ENCODE measurements around the gene LRP8. TPM values are rescaled to one million over a fixed set of nuclear protein-coding genes. Genes with fewer than 3 reads are reported as not detected.

Gene LRP8
- polyA plus RNA-seq, 2 of the 4 experiments (the other 2 are of a cell fraction) = 32.6 to 46.1 TPM

GRCh38 chr1:53288790-53289429 lies 39.0 kb downstream of the LRP8 start:
- Histone ChIP-seq H3K4me3 (no peak overlapping the region), H3K27ac (no peak overlapping the region), H3K4me2 (no peak overlapping the region), H3K4me1 (peaks cover 9% of the 10 kb centered on the region), H3K9me3 (no peaks in the 10 kb centered on the region)
- 85% methylated on average over 7 of the region's 7 CpGs for WGBS (ENCODE audit: missing lambda C conversion rate)
- TF ChIP-seq ESRRA (IDR thresholded peaks at IDR 0.05; ENCODE audit: borderline replicate concordance, low read length) = no peak
- TF ChIP-seq TP53 (CRISPR knock-in tag; IDR thresholded peaks at IDR 0.05) = no peak
- no peak for TF ChIP-seq CHD2 (IDR thresholded peaks at IDR 0.05; ENCODE audit: low read length, partially characterized antibody)
- TF ChIP-seq CBX8 (IDR thresholded peaks at IDR 0.05) = no peak
- no peak for TF ChIP-seq GATA3 (IDR thresholded peaks at IDR 0.05; ENCODE audit: borderline replicate concordance)
- no peak for DNase-seq (ENCODE audit: low read depth in 1 of 2, low spot score in 1 of 2)
- ATAC-seq = no peak
- FAIRE-seq = no peak
- CTCF ChIA-PET = interaction anchor here (0.8 to 5.6 kb wide), 3 partner anchors 10 to 114 kb away, joined by 4 to 39 read pairs (median 5); no protein-coding TSS in a partner anchor
- POLR2A ChIA-PET = no interaction called here

- no peak for ATAC-seq
- TF ChIP-seq CHD2 (IDR thresholded peaks at IDR 0.05; ENCODE audit: low read length, partially characterized antibody) = no peak
- TF ChIP-seq HEYL (CRISPR knock-in tag; IDR thresholded peaks at IDR 0.05) = no peak
- no peak for TF ChIP-seq HOXB13 (CRISPR knock-in tag; IDR thresholded peaks at IDR 0.05; ENCODE audit: low read depth)
- TF ChIP-seq ATOH8 (CRISPR knock-in tag; IDR thresholded peaks at IDR 0.05; ENCODE audit: low read depth) = no peak
- ChIA-PET POLR2A (no interaction called here), CTCF (interaction anchor here (0.8 to 5.6 kb wide), 3 partner anchors 10 to 115 kb away, joined by 4 to 39 read pairs (median 13); no protein-coding TSS in a partner anchor)
- DNase-seq (ENCODE audit: low read depth in 1 of 2, low spot score in 1 of 2) = no peak
- H3K4me2 ChIP-seq = no peak overlapping the region
- H3K4me1 ChIP-seq = peaks cover 5% of the 10 kb centered on the region
- no peak overlapping the region for H3K27ac ChIP-seq
- H3K9me3 ChIP-seq = no peaks in the 10 kb centered on the region
- no peak for FAIRE-seq
- H3K4me3 ChIP-seq = no peak overlapping the region
- 90% methylated on average over 18 of the region's 18 CpGs for WGBS (ENCODE audit: missing lambda C conversion rate)
These were observed 39.7 kb downstream of the LRP8 start for GRCh38 chr1:53288002-53288789.

GRCh38 chr1:53286955-53287354 lies 40.9 kb downstream of the LRP8 start:
- POLR2A ChIA-PET = no interaction called here
- CTCF ChIA-PET = interaction anchor here (2.4 to 5.6 kb wide), 3 partner anchors 9 to 106 kb away, joined by 8 to 39 read pairs (median 13); no protein-coding TSS in a partner anchor

GRCh38 chr1:53285969-53286760 lies 41.7 kb downstream of the LRP8 start:
- no peak for FAIRE-seq
- Histone ChIP-seq H3K4me2 (no peak overlapping the region), H3K4me3 (no peak overlapping the region), H3K4me1 (no peaks in the 10 kb centered on the region), H3K27ac (no peak overlapping the region), H3K9me3 (no peaks in the 10 kb centered on the region)
- ChIA-PET CTCF (interaction anchor here (2.4 to 5.6 kb wide), 3 partner anchors 8 to 107 kb away, joined by 8 to 39 read pairs (median 13); no protein-coding TSS in a partner anchor), POLR2A (no interaction called here)
- TF ChIP-seq CHD2 (IDR thresholded peaks at IDR 0.05; ENCODE audit: low read length, partially characterized antibody) (no peak), REST (IDR thresholded peaks at IDR 0.05) (no peak), ESRRA (IDR thresholded peaks at IDR 0.05; ENCODE audit: borderline replicate concordance, low read length) (no peak), RFX5 (IDR thresholded peaks at IDR 0.05) (no peak), ATOH8 (CRISPR knock-in tag; IDR thresholded peaks at IDR 0.05; ENCODE audit: low read depth) (no peak), RCOR1 (IDR thresholded peaks at IDR 0.05; ENCODE audit: low read depth, low read length) (no peak), SREBF2 (IDR thresholded peaks at IDR 0.05) (no peak)
- no peak for DNase-seq (ENCODE audit: low read depth in 1 of 2, low spot score in 1 of 2)
- 82% methylated on average over 7 of the region's 8 CpGs for WGBS (ENCODE audit: missing lambda C conversion rate)
- no peak for ATAC-seq

More at GRCh38 chr1:53286955-53287354, 40.9 kb downstream of the LRP8 start:
- no peak for DNase-seq (ENCODE audit: low read depth in 1 of 2, low spot score in 1 of 2)
- no peak for ATAC-seq
- no peaks in the 10 kb centered on the region for H3K4me1 ChIP-seq
- FAIRE-seq = no peak
- H3K27ac ChIP-seq = no peak overlapping the region
- WGBS (ENCODE audit: missing lambda C conversion rate) = 77% methylated on average over 4 of the region's 4 CpGs
- TF ChIP-seq HDAC2 (IDR thresholded peaks at IDR 0.05) = no peak
- no peak for TF ChIP-seq FOSL2 (IDR thresholded peaks at IDR 0.05)
- TF ChIP-seq FOSL2 (CRISPR knock-in tag; IDR thresholded peaks at IDR 0.05) = no peak
- no peak for TF ChIP-seq HOXA7 (CRISPR knock-in tag; IDR thresholded peaks at IDR 0.05)
- TF ChIP-seq ZSCAN20 (CRISPR knock-in tag; IDR thresholded peaks at IDR 0.05) = no peak
- TF ChIP-seq HOXB5 (CRISPR knock-in tag; IDR thresholded peaks at IDR 0.05) = no peak
- TF ChIP-seq RAD21 (conservative IDR thresholded peaks at IDR 0.05 in 1 of 2, IDR thresholded peaks at IDR 0.05 in 1 of 2) = no peak
- no peak for TF ChIP-seq GATA3 (IDR thresholded peaks at IDR 0.05; ENCODE audit: borderline replicate concordance)
- no peak for TF ChIP-seq ZFP36 (IDR thresholded peaks at IDR 0.05; ENCODE audit: borderline replicate concordance, partially characterized antibody)
- TF ChIP-seq NR3C1 (IDR thresholded peaks at IDR 0.05) = no peak
- H3K4me2 ChIP-seq = no peak overlapping the region
- H3K4me3 ChIP-seq = no peak overlapping the region
- H3K9me3 ChIP-seq = no peaks in the 10 kb centered on the region
